Trophoblast cell (in vitro differentiated cells and primary cell): ENCODE data around the gene AMN1.
"Not testable (repeated sequence)": the region's sequence is repeated elsewhere in the genome, so short reads cannot be mapped to it uniquely, and the experiment has no call there.

Source experiments
- DNase-seq, 2 donors: peaks; one replicate each; pipeline ENCODE4 v3.0.0-alpha.2; 2016
- H2AFZ ChIP-seq: 2 replicates; pipeline ENCODE4 v1.6.1; 2013; ENCODE audit warnings: low read length, moderate library complexity, mild to moderate bottlenecking; ENCODE audit not compliant: insufficient read depth, poor library complexity
- H2AK5ac ChIP-seq: 2 replicates; pipeline ENCODE4 v1.6.1; 2013; ENCODE audit warnings: mild to moderate bottlenecking, low read length
- H2BK120ac ChIP-seq: 2 replicates; pipeline ENCODE4 v1.6.1; 2013; ENCODE audit warnings: low read length, mild to moderate bottlenecking, moderate library complexity; ENCODE audit not compliant: insufficient read depth, poor library complexity
- H2BK12ac ChIP-seq: 2 replicates; pipeline ENCODE4 v1.6.1; 2013; ENCODE audit warnings: mild to moderate bottlenecking, low read length, moderate library complexity
- H2BK5ac ChIP-seq: 2 replicates; pipeline ENCODE4 v1.6.1; 2013; ENCODE audit warnings: low read length, low read depth, moderate library complexity, mild to moderate bottlenecking; ENCODE audit not compliant: poor library complexity
- H3K14ac ChIP-seq: 2 replicates; pipeline ENCODE4 v1.6.1; 2013; ENCODE audit warnings: mild to moderate bottlenecking, low read length
- H3K18ac ChIP-seq: 2 replicates; pipeline ENCODE4 v1.6.1; 2013; ENCODE audit warnings: mild to moderate bottlenecking, low read length
- H3K23ac ChIP-seq: 2 replicates; pipeline ENCODE4 v1.6.1; 2013; ENCODE audit warnings: low read length
- H3K27ac ChIP-seq: 2 replicates; pipeline ENCODE4 v1.5.1; 2013; ENCODE audit warnings: low read depth, mild to moderate bottlenecking, inconsistent platforms, low read length, moderate library complexity
- H3K27me3 ChIP-seq: 2 replicates; pipeline ENCODE4 v1.6.1; 2013; ENCODE audit warnings: inconsistent platforms, mild to moderate bottlenecking, low read length, moderate library complexity; ENCODE audit not compliant: insufficient read depth
- H3K36me3 ChIP-seq, 2 experiments: 1 replicate in 1 of 2; 2 replicates in 1 of 2; pipeline ENCODE4 v1.6.1; 2013; ENCODE audit warnings: low read length in 2 of 2, mild to moderate bottlenecking in 2 of 2, moderate library complexity in 1 of 2; ENCODE audit not compliant: insufficient read depth in 2 of 2, control insufficient read depth in 1 of 2
- H3K4ac ChIP-seq: 2 replicates; pipeline ENCODE4 v1.6.1; 2013; ENCODE audit warnings: low read depth, mild to moderate bottlenecking, low read length, moderate library complexity
- H3K4me1 ChIP-seq, 2 experiments: 1 replicate in 1 of 2; 2 replicates in 1 of 2; pipeline ENCODE4 v1.6.1; 2013; ENCODE audit warnings: low read length in 2 of 2, mild to moderate bottlenecking in 2 of 2, moderate library complexity in 1 of 2; ENCODE audit not compliant: insufficient read depth in 2 of 2, control insufficient read depth in 1 of 2
- H3K4me2 ChIP-seq: 2 replicates; pipeline ENCODE4 v1.6.1; 2013; ENCODE audit warnings: inconsistent platforms, mild to moderate bottlenecking, low read length, moderate library complexity
- H3K4me3 ChIP-seq: 2 replicates; pipeline ENCODE4 v1.5.1; 2013; ENCODE audit warnings: mild to moderate bottlenecking, low read depth, low read length, inconsistent platforms
- H3K79me1 ChIP-seq: one replicate; pipeline ENCODE4 v1.6.1; 2013; ENCODE audit warnings: low read length
- H3K79me2 ChIP-seq: 2 replicates; pipeline ENCODE4 v1.6.1; 2013; ENCODE audit warnings: low read length, mild to moderate bottlenecking; ENCODE audit not compliant: control insufficient read depth, insufficient read depth, poor library complexity
- H3K9ac ChIP-seq: 2 replicates; pipeline ENCODE4 v1.6.1; 2013; ENCODE audit warnings: mild to moderate bottlenecking, low read length
- H3K9me3 ChIP-seq: 2 replicates; pipeline ENCODE4 v1.6.1; 2013; ENCODE audit warnings: low read depth, mild to moderate bottlenecking, control low read depth, inconsistent platforms, low read length; ENCODE audit not compliant: insufficient read depth
- H4K12ac ChIP-seq: 2 replicates; pipeline ENCODE4 v1.6.1; 2013; ENCODE audit warnings: low read depth, mild to moderate bottlenecking, low read length, moderate library complexity
- H4K8ac ChIP-seq: 2 replicates; pipeline ENCODE4 v1.6.1; 2013; ENCODE audit warnings: low read depth, mild to moderate bottlenecking, low read length, moderate library complexity
- H4K91ac ChIP-seq: one replicate; pipeline ENCODE4 v1.6.1; 2013; ENCODE audit warnings: low read depth, mild to moderate bottlenecking, low read length, moderate library complexity
- WGBS: extraction: QIAGEN DNeasy Blood & Tissue Kit; methylation state at CpG from one replicate; pipeline ENCODE4 v1.1.7; 2013; ENCODE audit warnings: missing lambda C conversion rate; ENCODE audit not compliant: insufficient read length, insufficient coverage; ENCODE audit errors: extremely low coverage; 5-methylcytosine and 5-hydroxymethylcytosine counted together

Gene AMN1

DNA sequence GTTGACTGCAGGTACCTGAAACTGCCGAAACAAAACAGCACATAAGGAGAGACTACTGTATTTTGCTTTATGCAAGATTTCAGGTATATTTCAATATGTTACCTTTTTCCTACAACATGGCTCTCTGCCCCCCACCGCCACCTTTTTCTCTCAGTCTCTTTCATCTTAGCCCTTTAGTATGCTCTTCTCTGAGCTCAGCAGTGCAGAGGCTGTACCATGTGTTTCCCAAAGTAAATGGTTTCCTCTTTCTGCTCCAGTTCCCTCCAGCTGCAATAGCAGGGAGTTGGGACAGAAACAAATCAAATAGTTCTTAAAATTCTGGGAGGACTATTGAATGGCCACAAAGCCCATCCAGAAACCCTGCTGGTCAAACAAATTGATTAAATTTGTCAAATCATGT lies 4.3 kb downstream of the AMN1 start:
- Histone ChIP-seq H3K36me3 (peaks cover 0 to 2% of the 10 kb centered on the region in 2 experiments), H2BK120ac (no peak overlapping the region), H3K4ac (no peak overlapping the region), H3K27ac (no peak overlapping the region), H3K18ac (no peak overlapping the region), H3K14ac (no peak overlapping the region), H2AK5ac (no peak overlapping the region), H2AFZ (no peak overlapping the region), H3K9ac (no peak overlapping the region), H4K12ac (no peak overlapping the region), H3K79me1 (peaks cover 10% of the 10 kb centered on the region), H2BK12ac (no peak overlapping the region), H2BK5ac (no peak overlapping the region), H3K23ac (no peak overlapping the region), H4K8ac (no peak overlapping the region), H3K4me1 (peaks cover 6 to 12% of the 10 kb centered on the region in 2 experiments), H3K27me3 (no peaks in the 10 kb centered on the region), H3K4me2 (no peak overlapping the region), H3K9me3 (no peaks in the 10 kb centered on the region), H4K91ac (no peak overlapping the region), H3K79me2 (peaks cover 7% of the 10 kb centered on the region), H3K4me3 (no peak overlapping the region)
- no peak for DNase-seq
- WGBS = no CpG with 5 or more reads among the region's 2 CpGs

DNA sequence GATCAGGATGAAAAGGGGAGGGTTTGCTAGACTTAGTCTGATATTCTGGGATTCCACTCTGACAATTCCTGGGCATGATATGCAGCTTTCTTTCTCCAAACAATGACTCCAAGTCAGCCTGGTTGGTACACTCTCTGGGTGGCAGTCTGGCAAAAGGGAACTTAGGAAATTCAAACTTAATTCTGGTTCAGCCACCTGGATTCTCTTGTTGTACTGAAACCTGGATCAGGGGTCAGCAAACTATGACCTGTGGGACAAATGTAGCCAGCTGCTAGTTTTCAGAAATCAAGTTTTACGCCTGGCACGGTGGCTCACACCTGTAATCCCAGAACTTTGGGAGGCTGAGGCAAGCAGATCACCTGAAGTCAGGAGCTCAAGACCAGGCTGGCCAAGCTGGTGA lies 6.2 kb downstream of the AMN1 start:
- no peak overlapping the region for H3K18ac ChIP-seq
- no peak overlapping the region for H3K9ac ChIP-seq
- H3K23ac ChIP-seq = no peak overlapping the region
- no peaks in the 10 kb centered on the region for H3K9me3 ChIP-seq
- H2AK5ac ChIP-seq = no peak overlapping the region
- no peak overlapping the region for H2BK5ac ChIP-seq
- H3K36me3 ChIP-seq = no peaks in the 10 kb centered on the region
- H4K91ac ChIP-seq = peak overlapping the region; percentile 62
- H3K27me3 ChIP-seq = no peaks in the 10 kb centered on the region
- no peak overlapping the region for H2AFZ ChIP-seq
- no peak overlapping the region for H4K12ac ChIP-seq
- no peak overlapping the region for H3K4me2 ChIP-seq
- H4K8ac ChIP-seq = no peak overlapping the region
- no peak overlapping the region for H3K4me3 ChIP-seq
- H2BK12ac ChIP-seq = peak overlapping the region; percentile 53
- H3K79me1 ChIP-seq = no peaks in the 10 kb centered on the region
- H2BK120ac ChIP-seq = peak overlapping the region; percentile 15
- peaks cover 8 to 10% of the 10 kb centered on the region in 2 experiments for H3K4me1 ChIP-seq
- H3K79me2 ChIP-seq = no peaks in the 10 kb centered on the region
- H3K14ac ChIP-seq = no peak overlapping the region
- WGBS = no CpG with 5 or more reads among the region's 2 CpGs
- H3K4ac ChIP-seq = no peak overlapping the region
- no peak overlapping the region for H3K27ac ChIP-seq
- no peak for DNase-seq

DNA sequence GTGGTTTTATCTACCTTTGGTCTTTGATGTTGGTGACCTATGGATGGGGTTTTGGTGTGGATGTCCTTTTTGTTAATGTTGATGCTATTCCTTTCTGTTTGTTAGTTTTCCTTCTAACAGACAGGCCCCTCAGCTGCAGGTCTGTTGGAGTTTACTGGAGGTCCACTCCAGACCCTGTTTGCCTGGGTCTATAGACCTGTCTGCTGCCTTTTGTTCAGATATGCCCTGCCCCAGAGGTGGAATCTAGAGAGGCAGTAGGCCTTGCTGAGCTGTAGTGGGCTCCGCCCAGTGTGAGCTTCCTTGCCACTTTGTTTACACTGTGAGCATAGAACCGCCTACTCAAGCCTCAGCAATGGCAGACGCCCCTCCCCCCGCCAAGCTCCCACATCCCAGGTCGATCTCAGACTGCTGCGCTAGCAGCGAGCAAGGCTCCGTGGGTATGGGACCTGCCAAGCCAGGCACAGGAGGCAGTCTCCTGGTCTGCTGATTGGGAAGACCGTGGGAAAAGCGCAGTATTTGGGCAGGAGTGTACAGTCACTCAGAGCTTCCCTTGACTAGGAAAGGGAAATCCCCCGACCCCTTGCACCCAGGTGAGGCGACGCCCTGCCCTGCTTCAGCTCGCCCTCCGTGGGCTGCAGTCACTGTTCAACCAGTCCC lies 10.2 kb downstream of the AMN1 start:
- not testable (repeated sequence) for H3K4me3 ChIP-seq, H2BK5ac ChIP-seq, H3K23ac ChIP-seq, H3K18ac ChIP-seq, H3K4ac ChIP-seq, H2BK12ac ChIP-seq, H3K9me3 ChIP-seq, H3K9ac ChIP-seq, H3K4me1 ChIP-seq, H4K8ac ChIP-seq, H3K27me3 ChIP-seq, H4K91ac ChIP-seq, H3K4me2 ChIP-seq, H2AK5ac ChIP-seq, H3K14ac ChIP-seq, H4K12ac ChIP-seq, H3K79me1 ChIP-seq, H3K36me3 ChIP-seq, H3K79me2 ChIP-seq, H2BK120ac ChIP-seq, H2AFZ ChIP-seq, DNase-seq, H3K27ac ChIP-seq
- no CpG with 5 or more reads among the region's 15 CpGs for WGBS

GRCh38 chr12:31716998-31717397 lies 11.8 kb downstream of the AMN1 start:
- not testable (repeated sequence) for H3K4me2 ChIP-seq, H3K27ac ChIP-seq, H2AFZ ChIP-seq, H3K18ac ChIP-seq, H3K79me2 ChIP-seq, H4K8ac ChIP-seq, H4K91ac ChIP-seq, H3K9me3 ChIP-seq, H3K4ac ChIP-seq, H2BK12ac ChIP-seq, H2BK120ac ChIP-seq, H3K23ac ChIP-seq, H3K4me1 ChIP-seq, H3K27me3 ChIP-seq, H2AK5ac ChIP-seq, H2BK5ac ChIP-seq, H3K36me3 ChIP-seq, H3K4me3 ChIP-seq, DNase-seq, H4K12ac ChIP-seq, H3K79me1 ChIP-seq, H3K14ac ChIP-seq, H3K9ac ChIP-seq
- WGBS = no CpG with 5 or more reads among the region's 4 CpGs
